HCT116 (cell line): ENCODE data around the gene SLC12A5. TPM values are rescaled to one million over a fixed set of nuclear protein-coding genes. Genes with fewer than 3 reads are reported as not detected.

Source experiments
- CBX3 ChIP-seq: IDR thresholded peaks from 2 replicates; pipeline ENCODE4 v1.6.1; 2012; ENCODE audit warnings: low read depth
- CEBPB ChIP-seq: IDR thresholded peaks from 2 replicates; pipeline ENCODE4 v1.6.1; 2012; ENCODE audit warnings: low read depth
- EGR1 ChIP-seq: IDR thresholded peaks from 2 replicates; pipeline ENCODE4 v1.6.1; 2012; ENCODE audit warnings: low read depth
- EZH2phosphoT487 ChIP-seq: fragments of 200-600 bp; IDR thresholded peaks from 2 replicates; pipeline ENCODE4 v1.6.1; 2018; ENCODE audit warnings: antibody characterized with exemption, borderline replicate concordance
- JUND ChIP-seq: IDR thresholded peaks from 2 replicates; pipeline ENCODE4 v1.6.1; 2012
- SIN3A ChIP-seq: IDR thresholded peaks from 2 replicates; pipeline ENCODE4 v1.6.1; 2012; ENCODE audit warnings: low read depth
- SP1 ChIP-seq: IDR thresholded peaks from 2 replicates; pipeline ENCODE4 v1.6.1; 2012; ENCODE audit warnings: low read depth
- YY1 ChIP-seq: IDR thresholded peaks from 2 replicates; pipeline ENCODE4 v1.6.1; 2011; ENCODE audit warnings: low read length, low read depth, moderate library complexity, mild to moderate bottlenecking; ENCODE audit not compliant: insufficient replicate concordance; ENCODE audit errors: extremely low read depth
- total RNA-seq: library from RNA; stranded (reverse); gene quantifications from one replicate; pipeline ENCODE4 v1.2.1, GENCODE V29; 2021; ENCODE audit not compliant: unreplicated experiment
- TF ChIP-seq, protein P1 (sequence below): IDR thresholded peaks from 2 replicates; pipeline ENCODE4 v1.6.1; 2012
- TF ChIP-seq, protein P2 (sequence below): IDR thresholded peaks from 2 replicates; pipeline ENCODE4 v1.6.1; 2012
- TF ChIP-seq, protein P3 (sequence below): IDR thresholded peaks from 2 replicates; pipeline ENCODE4 v1.6.1; 2012; ENCODE audit warnings: low read depth

The SLC12A5 gene
- total RNA-seq, 1 experiment from 2014 or later = 1.9 TPM

DNA sequence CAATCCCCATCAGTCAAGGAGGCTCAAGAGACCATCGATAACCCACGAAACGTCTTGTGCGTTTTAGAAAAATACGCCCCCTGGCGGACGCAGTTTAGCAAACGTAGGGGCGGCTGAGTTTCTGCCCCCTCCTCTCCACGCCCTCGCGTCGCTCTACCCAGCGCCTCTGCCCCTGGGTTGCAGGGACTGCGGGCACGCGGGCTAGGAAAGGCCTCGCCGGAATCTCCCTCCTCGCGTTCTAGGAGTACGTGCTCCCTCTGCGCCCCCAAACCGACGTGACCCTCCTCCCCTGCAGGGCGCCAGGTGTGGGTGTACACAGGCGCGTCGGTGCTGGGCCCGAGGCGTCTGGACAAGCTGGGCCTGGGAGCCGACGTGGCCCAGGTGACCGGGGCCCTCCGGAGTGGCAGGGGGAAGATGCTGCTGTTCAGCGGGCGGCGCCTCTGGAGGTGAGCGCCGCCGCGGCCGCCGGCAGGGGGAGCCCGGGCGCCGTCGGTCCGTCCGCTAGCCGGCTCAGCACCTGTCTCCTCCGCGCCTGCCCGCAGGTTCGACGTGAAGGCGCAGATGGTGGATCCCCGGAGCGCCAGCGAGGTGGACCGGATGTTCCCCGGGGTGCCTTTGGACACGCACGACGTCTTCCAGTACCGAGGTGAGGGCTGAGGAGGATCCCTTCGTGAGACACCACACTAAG, 15.0 kb upstream of the SLC12A5 start (continued):
- TF ChIP-seq, protein P1, sequence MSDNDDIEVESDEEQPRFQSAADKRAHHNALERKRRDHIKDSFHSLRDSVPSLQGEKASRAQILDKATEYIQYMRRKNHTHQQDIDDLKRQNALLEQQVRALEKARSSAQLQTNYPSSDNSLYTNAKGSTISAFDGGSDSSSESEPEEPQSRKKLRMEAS = peak; percentile 78
- TF ChIP-seq JUND = no peak
- TF ChIP-seq YY1 = no peak
- no peak for TF ChIP-seq SP1
- TF ChIP-seq CBX3 = 0 out of 2 replicates have a peak, but pooled peaks have one; percentile 11
- no peak for TF ChIP-seq SIN3A
- no peak for TF ChIP-seq CEBPB
- TF ChIP-seq, protein P2, sequence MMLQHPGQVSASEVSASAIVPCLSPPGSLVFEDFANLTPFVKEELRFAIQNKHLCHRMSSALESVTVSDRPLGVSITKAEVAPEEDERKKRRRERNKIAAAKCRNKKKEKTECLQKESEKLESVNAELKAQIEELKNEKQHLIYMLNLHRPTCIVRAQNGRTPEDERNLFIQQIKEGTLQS = no peak
- no peak for TF ChIP-seq EZH2phosphoT487
- TF ChIP-seq, protein P3, sequence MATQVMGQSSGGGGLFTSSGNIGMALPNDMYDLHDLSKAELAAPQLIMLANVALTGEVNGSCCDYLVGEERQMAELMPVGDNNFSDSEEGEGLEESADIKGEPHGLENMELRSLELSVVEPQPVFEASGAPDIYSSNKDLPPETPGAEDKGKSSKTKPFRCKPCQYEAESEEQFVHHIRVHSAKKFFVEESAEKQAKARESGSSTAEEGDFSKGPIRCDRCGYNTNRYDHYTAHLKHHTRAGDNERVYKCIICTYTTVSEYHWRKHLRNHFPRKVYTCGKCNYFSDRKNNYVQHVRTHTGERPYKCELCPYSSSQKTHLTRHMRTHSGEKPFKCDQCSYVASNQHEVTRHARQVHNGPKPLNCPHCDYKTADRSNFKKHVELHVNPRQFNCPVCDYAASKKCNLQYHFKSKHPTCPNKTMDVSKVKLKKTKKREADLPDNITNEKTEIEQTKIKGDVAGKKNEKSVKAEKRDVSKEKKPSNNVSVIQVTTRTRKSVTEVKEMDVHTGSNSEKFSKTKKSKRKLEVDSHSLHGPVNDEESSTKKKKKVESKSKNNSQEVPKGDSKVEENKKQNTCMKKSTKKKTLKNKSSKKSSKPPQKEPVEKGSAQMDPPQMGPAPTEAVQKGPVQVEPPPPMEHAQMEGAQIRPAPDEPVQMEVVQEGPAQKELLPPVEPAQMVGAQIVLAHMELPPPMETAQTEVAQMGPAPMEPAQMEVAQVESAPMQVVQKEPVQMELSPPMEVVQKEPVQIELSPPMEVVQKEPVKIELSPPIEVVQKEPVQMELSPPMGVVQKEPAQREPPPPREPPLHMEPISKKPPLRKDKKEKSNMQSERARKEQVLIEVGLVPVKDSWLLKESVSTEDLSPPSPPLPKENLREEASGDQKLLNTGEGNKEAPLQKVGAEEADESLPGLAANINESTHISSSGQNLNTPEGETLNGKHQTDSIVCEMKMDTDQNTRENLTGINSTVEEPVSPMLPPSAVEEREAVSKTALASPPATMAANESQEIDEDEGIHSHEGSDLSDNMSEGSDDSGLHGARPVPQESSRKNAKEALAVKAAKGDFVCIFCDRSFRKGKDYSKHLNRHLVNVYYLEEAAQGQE = no peak
- no peak for TF ChIP-seq EGR1
